T-helper 2 cell treated with Interferon-gamma antibody and Interleukin-4, amounts not matched to agents 5 μg/mL and 100 μg/mL, for 36 hours (primary cell): ENCODE results near the gene DOCK4.

ENCODE experiments used
- DNase-seq: peaks from one replicate; pipeline ENCODE4 v3.0.0; 2021; ENCODE audit warnings: low spot score
- H3K27ac Mint-ChIP-seq: one replicate; pipeline ENCODE4 v1.8.0; 2021; ENCODE audit warnings: mild to moderate bottlenecking, mixed read lengths
- H3K27me3 Mint-ChIP-seq: one replicate; pipeline ENCODE4 v1.8.0; 2021; ENCODE audit warnings: low read depth, mixed read lengths
- H3K36me3 Mint-ChIP-seq: one replicate; pipeline ENCODE4 v1.8.0; 2021; ENCODE audit warnings: low read depth, mixed read lengths
- H3K4me1 Mint-ChIP-seq: one replicate; pipeline ENCODE4 v1.8.0; 2021; ENCODE audit warnings: low read depth, mixed read lengths
- H3K4me3 Mint-ChIP-seq: one replicate; pipeline ENCODE4 v1.8.0; 2022; ENCODE audit warnings: mild to moderate bottlenecking, moderate library complexity, mixed read lengths
- H3K9me3 Mint-ChIP-seq: one replicate; pipeline ENCODE4 v1.8.0; 2021; ENCODE audit warnings: mixed read lengths

DOCK4 gene

DNA sequence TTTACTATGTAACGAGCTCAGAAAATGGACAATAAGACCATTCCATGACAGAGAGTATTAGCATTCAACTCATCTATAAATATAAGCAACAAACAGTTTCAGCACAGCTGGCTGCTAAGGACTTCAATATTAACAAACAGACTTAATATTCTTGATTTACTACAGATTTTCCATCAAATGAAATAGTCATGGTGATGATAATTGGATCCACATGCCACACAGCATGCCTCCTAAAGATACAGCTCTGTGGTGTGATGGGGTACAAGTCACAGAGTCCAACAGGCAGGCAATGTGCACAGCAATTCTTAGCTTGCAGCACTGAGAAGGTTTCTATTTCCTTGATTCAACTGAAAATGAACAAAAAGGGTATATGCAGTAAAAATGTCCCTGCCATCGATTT, 54.0 kb downstream of the DOCK4 start:
- Mint-ChIP-seq H3K27me3 (peaks cover 10% of the 10 kb centered on the region), H3K36me3 (no peaks in the 10 kb centered on the region), H3K4me1 (no peaks in the 10 kb centered on the region), H3K4me3 (no peak overlapping the region), H3K27ac (no peak overlapping the region), H3K9me3 (no peaks in the 10 kb centered on the region)
- no peak for DNase-seq

DNA sequence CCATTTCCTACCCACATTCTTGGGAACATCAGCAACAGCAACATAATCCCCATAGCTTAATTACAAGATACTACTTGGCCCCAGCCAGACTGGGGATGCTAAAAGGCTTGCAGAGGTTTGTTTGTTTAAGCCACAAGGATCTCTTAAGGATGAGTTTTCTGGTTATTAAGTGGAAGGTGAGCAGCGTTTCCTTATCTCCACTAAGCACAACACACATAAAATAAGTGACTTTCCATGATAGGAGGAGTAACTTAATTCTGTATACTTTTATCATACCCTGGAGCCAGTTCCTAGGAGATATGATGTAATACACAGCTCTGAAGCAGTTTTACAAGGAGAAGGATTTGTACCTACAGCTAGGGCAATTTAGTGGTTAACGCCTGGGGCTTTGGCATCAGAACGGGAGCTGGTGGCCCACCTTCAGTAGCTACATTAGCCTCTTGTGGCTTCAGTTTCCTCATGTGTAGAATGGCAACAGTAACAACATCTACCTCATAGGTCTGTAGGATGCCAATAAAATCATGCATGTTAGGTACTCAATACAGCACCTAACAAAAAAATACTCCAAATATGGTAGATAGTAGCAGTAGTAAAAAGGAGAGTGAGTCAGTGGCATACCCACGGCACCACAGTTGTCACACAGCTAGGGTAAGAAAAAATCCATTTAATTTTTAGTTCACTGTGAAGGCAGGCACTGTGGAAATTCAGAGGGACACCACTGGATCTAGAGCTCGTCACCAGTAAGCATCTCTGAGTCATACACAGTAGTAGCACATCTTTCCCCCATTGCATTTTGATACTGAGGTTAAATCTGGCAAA, 55.2 kb downstream of the DOCK4 start:
- H3K27ac Mint-ChIP-seq = no peak overlapping the region
- H3K4me3 Mint-ChIP-seq = no peak overlapping the region
- H3K27me3 Mint-ChIP-seq = peaks cover 7% of the 10 kb centered on the region
- no peaks in the 10 kb centered on the region for H3K36me3 Mint-ChIP-seq
- H3K9me3 Mint-ChIP-seq = no peaks in the 10 kb centered on the region
- H3K4me1 Mint-ChIP-seq = no peaks in the 10 kb centered on the region
- DNase-seq = no peak

DNA sequence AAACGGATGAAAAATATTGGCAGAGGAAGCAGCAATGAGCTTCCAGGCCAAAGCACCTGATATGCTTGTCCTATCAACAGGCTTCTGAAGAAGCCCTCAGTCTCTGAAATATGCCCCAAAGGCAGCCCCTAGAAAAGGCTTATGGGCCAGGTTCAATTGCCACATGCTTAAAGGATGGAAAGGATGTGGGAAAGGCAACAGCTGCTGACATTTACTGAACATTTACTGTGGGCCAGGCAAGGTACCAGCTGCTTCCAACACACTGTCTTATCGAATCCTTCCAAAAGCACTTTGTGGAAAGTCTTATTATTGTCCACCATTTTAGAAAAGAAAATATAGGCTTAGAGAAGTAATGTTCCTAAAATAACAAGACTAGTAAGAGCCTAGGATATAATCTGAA, 56.5 kb downstream of the DOCK4 start:
- Mint-ChIP-seq H3K27ac (no peak overlapping the region), H3K4me3 (no peak overlapping the region), H3K9me3 (no peaks in the 10 kb centered on the region), H3K27me3 (peaks cover 7% of the 10 kb centered on the region), H3K36me3 (no peaks in the 10 kb centered on the region), H3K4me1 (no peaks in the 10 kb centered on the region)
- no peak for DNase-seq

GRCh38 chr7:112147793-112148361, 58.3 kb downstream of the DOCK4 start:
- Mint-ChIP-seq H3K4me3 (no peak overlapping the region), H3K27me3 (peaks cover 4% of the 10 kb centered on the region), H3K4me1 (no peaks in the 10 kb centered on the region), H3K36me3 (no peaks in the 10 kb centered on the region), H3K27ac (no peak overlapping the region), H3K9me3 (no peaks in the 10 kb centered on the region)
- no peak for DNase-seq

DNA sequence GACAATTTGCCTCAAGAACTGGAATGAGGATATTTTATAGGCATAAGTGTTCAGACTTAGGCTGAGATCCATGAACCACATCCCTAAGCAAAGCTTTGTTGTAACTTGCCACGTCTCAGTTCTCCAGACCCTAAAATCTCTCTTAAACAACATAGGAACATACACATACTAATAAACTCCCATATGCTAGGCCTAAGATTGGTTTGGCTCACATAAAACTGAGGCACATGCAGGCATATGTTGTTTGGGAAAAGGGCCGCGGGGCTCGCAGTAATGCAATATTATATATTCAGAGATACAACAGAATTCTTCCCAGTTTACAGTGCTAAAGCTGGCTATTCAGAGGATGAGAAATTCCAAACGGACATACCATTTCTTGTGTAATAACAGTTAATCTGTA, 61.0 kb downstream of the DOCK4 start:
- Mint-ChIP-seq H3K9me3 (no peaks in the 10 kb centered on the region), H3K27me3 (no peaks in the 10 kb centered on the region), H3K4me3 (no peak overlapping the region), H3K27ac (no peak overlapping the region), H3K36me3 (no peaks in the 10 kb centered on the region), H3K4me1 (no peaks in the 10 kb centered on the region)
- no peak for DNase-seq

DNA sequence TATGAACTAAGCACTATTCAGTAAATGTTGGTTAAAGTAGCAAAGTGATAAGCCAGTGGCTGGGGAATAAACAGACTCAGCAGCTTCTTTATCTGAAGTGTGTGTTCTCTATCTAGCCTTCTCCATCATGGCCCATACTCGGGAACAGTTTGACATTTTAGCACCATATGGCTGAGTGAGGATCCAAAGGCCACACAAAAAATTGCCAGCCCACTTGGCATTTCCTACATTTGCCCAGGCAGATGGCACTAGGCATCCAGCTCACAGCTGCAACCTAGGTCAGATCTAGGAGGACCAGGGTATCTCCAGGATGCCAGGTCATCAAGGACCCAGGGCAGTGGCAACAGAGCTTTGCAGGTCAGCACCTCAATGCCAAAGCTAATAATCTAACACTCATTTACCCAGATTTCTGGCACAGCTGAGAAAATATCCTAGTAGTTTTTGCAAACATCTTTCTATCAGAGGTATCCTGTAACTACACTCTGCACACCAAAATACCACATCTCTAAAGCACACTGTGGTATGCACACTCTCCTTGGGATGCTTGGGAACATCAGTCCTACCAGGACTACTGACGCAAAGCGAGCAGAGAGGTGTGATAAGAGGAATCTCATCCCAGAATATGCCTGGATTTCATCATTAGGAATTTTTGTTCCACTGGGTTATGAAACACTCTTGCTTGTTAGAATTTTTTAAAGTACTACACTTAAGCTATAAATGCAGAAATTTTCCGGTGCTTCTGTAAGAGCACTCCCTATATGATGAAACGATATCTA, 61.7 kb downstream of the DOCK4 start:
- Mint-ChIP-seq H3K27me3 (no peaks in the 10 kb centered on the region), H3K36me3 (no peaks in the 10 kb centered on the region), H3K27ac (no peak overlapping the region), H3K9me3 (no peaks in the 10 kb centered on the region), H3K4me3 (no peak overlapping the region), H3K4me1 (no peaks in the 10 kb centered on the region)
- no peak for DNase-seq

GRCh38 chr7:112143582-112143981, 62.6 kb downstream of the DOCK4 start:
- Mint-ChIP-seq H3K4me1 (peaks cover under 1% of the 10 kb centered on the region), H3K27ac (no peak overlapping the region), H3K27me3 (no peaks in the 10 kb centered on the region), H3K9me3 (no peaks in the 10 kb centered on the region), H3K4me3 (no peak overlapping the region), H3K36me3 (no peaks in the 10 kb centered on the region)
- no peak for DNase-seq

DNA sequence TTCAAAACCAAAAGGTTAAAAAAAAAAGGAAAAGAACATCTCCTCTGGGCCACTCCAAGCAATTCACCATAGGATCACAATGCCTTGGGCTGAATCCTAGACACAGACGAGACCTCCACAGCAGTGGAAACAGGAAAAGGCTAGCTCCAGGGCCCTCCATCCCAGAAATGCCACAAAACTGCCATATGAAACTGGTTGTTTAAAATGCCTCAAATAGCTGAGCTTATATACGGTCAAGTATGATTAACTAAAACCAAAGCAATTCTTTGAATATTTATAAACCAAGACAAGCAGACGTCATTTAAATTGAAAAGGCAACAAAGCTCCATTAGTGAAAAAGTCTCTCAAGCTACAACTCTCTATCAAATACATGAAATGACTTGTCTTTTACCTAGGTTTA, 63.1 kb downstream of the DOCK4 start:
- Mint-ChIP-seq H3K9me3 (no peaks in the 10 kb centered on the region), H3K4me3 (no peak overlapping the region), H3K27ac (no peak overlapping the region), H3K36me3 (no peaks in the 10 kb centered on the region), H3K4me1 (peaks cover 2% of the 10 kb centered on the region), H3K27me3 (no peaks in the 10 kb centered on the region)
- no peak for DNase-seq

GRCh38 chr7:112140600-112140999, 65.6 kb downstream of the DOCK4 start:
- H3K9me3 Mint-ChIP-seq = no peaks in the 10 kb centered on the region
- peaks cover 2% of the 10 kb centered on the region for H3K4me1 Mint-ChIP-seq
- no peaks in the 10 kb centered on the region for H3K36me3 Mint-ChIP-seq
- no peak for DNase-seq
- H3K27me3 Mint-ChIP-seq = no peaks in the 10 kb centered on the region
- no peak overlapping the region for H3K27ac Mint-ChIP-seq
- no peak overlapping the region for H3K4me3 Mint-ChIP-seq

DNA sequence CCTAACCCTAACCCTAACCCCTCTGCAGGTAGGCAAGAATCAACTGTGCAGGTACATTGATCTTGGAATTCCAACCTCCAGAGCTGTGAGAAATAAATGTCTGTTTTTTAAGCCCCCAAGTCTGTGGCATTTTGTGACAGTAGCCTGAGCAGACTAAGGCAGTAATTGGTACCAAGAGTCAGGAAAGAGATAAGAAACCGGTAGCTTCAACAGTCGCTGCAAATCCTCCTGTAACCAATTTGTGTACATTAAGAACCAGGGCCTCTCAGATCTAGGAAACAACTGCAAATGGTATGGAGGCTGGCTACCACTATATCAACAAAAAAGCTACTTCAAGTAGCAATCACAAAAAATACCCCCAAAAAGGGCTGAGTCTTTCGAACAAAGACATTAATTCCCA, 67.3 kb downstream of the DOCK4 start:
- Mint-ChIP-seq H3K27ac (no peak overlapping the region), H3K4me1 (peaks cover 2% of the 10 kb centered on the region), H3K4me3 (no peak overlapping the region), H3K36me3 (no peaks in the 10 kb centered on the region), H3K27me3 (no peaks in the 10 kb centered on the region), H3K9me3 (no peaks in the 10 kb centered on the region)
- DNase-seq = no peak

- Mint-ChIP-seq H3K36me3 (no peaks in the 10 kb centered on the region), H3K27ac (no peak overlapping the region), H3K4me1 (peaks cover 2% of the 10 kb centered on the region)
Observed at GRCh38 chr7:112138325-112138852, 67.8 kb downstream of the DOCK4 start.

GRCh38 chr7:112137141-112138101, 68.8 kb downstream of the DOCK4 start:
- Mint-ChIP-seq H3K36me3 (no peaks in the 10 kb centered on the region), H3K27ac (no peak overlapping the region), H3K9me3 (no peaks in the 10 kb centered on the region), H3K4me3 (no peak overlapping the region), H3K27me3 (no peaks in the 10 kb centered on the region), H3K4me1 (peaks cover 2% of the 10 kb centered on the region)
- DNase-seq = no peak

More at GRCh38 chr7:112138325-112138852, 67.8 kb downstream of the DOCK4 start:
- no peak for DNase-seq
- Mint-ChIP-seq H3K9me3 (no peaks in the 10 kb centered on the region), H3K27me3 (no peaks in the 10 kb centered on the region), H3K4me3 (no peak overlapping the region)

GRCh38 chr7:112136271-112137008, 69.8 kb downstream of the DOCK4 start:
- Mint-ChIP-seq H3K27me3 (no peaks in the 10 kb centered on the region), H3K4me3 (no peak overlapping the region), H3K4me1 (peaks cover 2% of the 10 kb centered on the region), H3K9me3 (no peaks in the 10 kb centered on the region), H3K36me3 (no peaks in the 10 kb centered on the region), H3K27ac (no peak overlapping the region)
- no peak for DNase-seq
